Measurements from ENCODE around the gene CRIM1.

DNA sequence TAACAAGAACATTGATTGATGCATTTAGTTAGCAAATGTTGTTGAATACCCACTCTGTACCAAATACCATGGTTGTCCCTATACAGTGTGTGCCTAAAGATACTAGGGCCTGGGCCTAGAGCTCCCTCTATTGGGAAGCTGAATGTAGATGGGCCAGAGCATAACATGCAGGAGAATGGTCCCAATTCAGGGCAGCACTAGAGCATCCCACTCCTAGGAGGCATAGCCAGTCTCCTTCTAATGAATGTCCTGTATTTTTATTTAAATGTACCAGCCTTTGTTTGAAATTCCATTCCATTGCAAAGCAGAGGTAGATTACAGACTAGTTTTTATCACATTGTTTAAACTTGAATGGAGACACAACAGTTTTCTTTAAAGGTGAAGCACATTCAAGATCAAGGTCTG, 151.8 kb downstream of the CRIM1 start:
- TF ChIP-seq, protein P1, sequence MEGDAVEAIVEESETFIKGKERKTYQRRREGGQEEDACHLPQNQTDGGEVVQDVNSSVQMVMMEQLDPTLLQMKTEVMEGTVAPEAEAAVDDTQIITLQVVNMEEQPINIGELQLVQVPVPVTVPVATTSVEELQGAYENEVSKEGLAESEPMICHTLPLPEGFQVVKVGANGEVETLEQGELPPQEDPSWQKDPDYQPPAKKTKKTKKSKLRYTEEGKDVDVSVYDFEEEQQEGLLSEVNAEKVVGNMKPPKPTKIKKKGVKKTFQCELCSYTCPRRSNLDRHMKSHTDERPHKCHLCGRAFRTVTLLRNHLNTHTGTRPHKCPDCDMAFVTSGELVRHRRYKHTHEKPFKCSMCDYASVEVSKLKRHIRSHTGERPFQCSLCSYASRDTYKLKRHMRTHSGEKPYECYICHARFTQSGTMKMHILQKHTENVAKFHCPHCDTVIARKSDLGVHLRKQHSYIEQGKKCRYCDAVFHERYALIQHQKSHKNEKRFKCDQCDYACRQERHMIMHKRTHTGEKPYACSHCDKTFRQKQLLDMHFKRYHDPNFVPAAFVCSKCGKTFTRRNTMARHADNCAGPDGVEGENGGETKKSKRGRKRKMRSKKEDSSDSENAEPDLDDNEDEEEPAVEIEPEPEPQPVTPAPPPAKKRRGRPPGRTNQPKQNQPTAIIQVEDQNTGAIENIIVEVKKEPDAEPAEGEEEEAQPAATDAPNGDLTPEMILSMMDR (IDR thresholded peaks at IDR 0.05): peak; percentile 24 to 59 (median 42)
- no peak for TF ChIP-seq POLR2A (IDR thresholded peaks at IDR 0.05)

Measured in upper lobe of left lung (tissue), 4 donors.